Mesendoderm (in vitro differentiated cells): Measurements from ENCODE around the gene ZNF658.
A peak's percentile ranks its signal among the peaks of the same experiment; 100 is the strongest.
"Not testable (repeated sequence)": the region's sequence is repeated elsewhere in the genome, so short reads cannot be mapped to it uniquely, and the experiment has no call there.

Experiments used
- DNase-seq: peaks from one replicate; pipeline ENCODE4 v3.0.0; 2013
- H2AK5ac ChIP-seq: 2 replicates; pipeline ENCODE4 v1.6.1; 2013; ENCODE audit warnings: low read length, inconsistent platforms
- H2BK120ac ChIP-seq: 2 replicates; pipeline ENCODE4 v1.6.1; 2013; ENCODE audit warnings: low read depth, mild to moderate bottlenecking, low read length, moderate library complexity, mixed read lengths
- H2BK15ac ChIP-seq: replicated peaks from 2 replicates; pipeline ENCODE4 v1.6.1; 2013; ENCODE audit warnings: low read depth, mild to moderate bottlenecking, moderate library complexity
- H2BK5ac ChIP-seq: 2 replicates; pipeline ENCODE4 v1.6.1; 2013; ENCODE audit warnings: low read length, inconsistent platforms
- H3K18ac ChIP-seq: 2 replicates; pipeline ENCODE4 v1.6.1; 2013; ENCODE audit warnings: mild to moderate bottlenecking, low read length, mixed read lengths
- H3K23ac ChIP-seq: one replicate; pipeline ENCODE4 v1.6.1; 2013; ENCODE audit warnings: low read length
- H3K27ac ChIP-seq: 2 replicates; pipeline ENCODE4 v1.5.1; 2013; ENCODE audit warnings: low read depth, mild to moderate bottlenecking, inconsistent platforms, low read length, moderate library complexity
- H3K27me3 ChIP-seq: 2 replicates; pipeline ENCODE4 v1.6.1; 2013; ENCODE audit warnings: low read length, control low read depth, mild to moderate bottlenecking, inconsistent platforms; ENCODE audit not compliant: insufficient read depth, poor library complexity
- H3K36me3 ChIP-seq: 2 replicates; pipeline ENCODE4 v1.6.1; 2013; ENCODE audit warnings: low read length, inconsistent platforms; ENCODE audit not compliant: control insufficient read depth, insufficient read depth
- H3K4ac ChIP-seq: one replicate; pipeline ENCODE4 v1.6.1; 2013; ENCODE audit warnings: low read depth, mild to moderate bottlenecking, low read length, moderate library complexity
- H3K4me1 ChIP-seq: 2 replicates; pipeline ENCODE4 v1.6.1; 2013; ENCODE audit warnings: low read depth, low read length, inconsistent platforms; ENCODE audit not compliant: control insufficient read depth
- H3K4me2 ChIP-seq: 2 replicates; pipeline ENCODE4 v1.6.1; 2013; ENCODE audit warnings: low read length
- H3K4me3 ChIP-seq: 2 replicates; pipeline ENCODE4 v1.5.1; 2013; ENCODE audit warnings: mild to moderate bottlenecking, low read length
- H3K56ac ChIP-seq: one replicate; pipeline ENCODE4 v1.6.1; 2013; ENCODE audit warnings: low read length
- H3K79me1 ChIP-seq: 2 replicates; pipeline ENCODE4 v1.6.1; 2013; ENCODE audit warnings: low read length, inconsistent platforms
- H3K79me2 ChIP-seq: 2 replicates; pipeline ENCODE4 v1.6.1; 2013; ENCODE audit warnings: mild to moderate bottlenecking, low read length; ENCODE audit not compliant: control insufficient read depth, insufficient read depth
- H3K9ac ChIP-seq: 2 replicates; pipeline ENCODE4 v1.6.1; 2013; ENCODE audit warnings: low read length, inconsistent platforms
- H4K5ac ChIP-seq: one replicate; pipeline ENCODE4 v1.6.1; 2013; ENCODE audit warnings: low read length
- H4K8ac ChIP-seq: one replicate; pipeline ENCODE4 v1.6.1; 2013; ENCODE audit warnings: low read depth, mild to moderate bottlenecking, control low read depth, low read length, moderate library complexity
- whole genome bisulfite sequencing: extraction: QIAGEN DNeasy Blood & Tissue Kit; methylation state at CpG from one replicate; pipeline ENCODE4 v1.1.7; 2013; ENCODE audit warnings: low lambda C conversion rate, missing lambda C conversion rate; ENCODE audit not compliant: insufficient coverage; ENCODE audit errors: extremely low coverage; 5-methylcytosine and 5-hydroxymethylcytosine counted together

Gene ZNF658

DNA sequence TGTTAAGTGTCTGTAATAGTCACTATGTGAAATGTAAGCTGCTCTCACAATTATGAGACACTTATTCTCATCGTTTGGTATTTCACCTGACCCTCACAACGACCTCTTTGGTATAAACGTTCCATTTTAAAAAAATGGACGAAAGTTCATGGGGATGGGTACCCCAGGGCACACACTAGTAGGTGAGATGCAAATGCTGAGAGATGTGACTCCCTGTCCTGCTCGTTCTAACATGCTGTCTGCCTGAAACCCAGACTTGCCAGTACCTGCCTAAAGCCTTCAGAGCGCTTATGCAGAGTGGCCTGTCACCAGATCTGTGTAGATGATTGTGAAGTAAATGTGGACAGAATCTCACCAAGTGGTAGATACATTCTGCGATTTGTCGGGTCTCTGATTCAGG lies 616 bp downstream of the ZNF658 start:
- not testable (repeated sequence) for H2AK5ac ChIP-seq, H3K36me3 ChIP-seq, H3K4me1 ChIP-seq, H4K8ac ChIP-seq, H3K4me3 ChIP-seq, H3K79me2 ChIP-seq, H2BK120ac ChIP-seq, H4K5ac ChIP-seq, H3K4me2 ChIP-seq, H3K27ac ChIP-seq, H2BK5ac ChIP-seq, H3K23ac ChIP-seq, H3K4ac ChIP-seq, H3K79me1 ChIP-seq, H3K27me3 ChIP-seq, DNase-seq, H3K18ac ChIP-seq, H2BK15ac ChIP-seq
- no CpG with 5 or more reads among the region's 8 CpGs for WGBS
- peak overlapping the region; percentile 30 for H3K9ac ChIP-seq
- peak overlapping the region; percentile 64 for H3K56ac ChIP-seq

DNA sequence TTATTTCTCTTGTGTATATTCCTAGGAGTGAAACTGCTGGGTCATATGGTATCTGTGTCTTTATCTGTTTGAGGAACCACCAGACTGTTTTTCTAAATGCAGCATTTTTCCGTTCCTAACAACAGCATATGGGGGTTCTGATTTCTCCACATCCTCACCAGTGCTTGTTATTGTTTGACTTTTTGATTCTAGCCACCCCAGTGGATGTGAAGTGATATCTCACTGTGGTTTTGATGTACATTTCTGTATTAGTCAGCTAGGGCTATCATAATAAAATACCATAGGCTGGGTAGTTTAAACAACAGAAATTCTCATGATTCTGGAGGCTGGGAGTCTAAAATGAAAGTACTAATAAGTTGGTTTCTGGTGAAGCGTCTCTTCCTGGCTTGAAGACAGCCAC lies 9.0 kb downstream of the ZNF658 start:
- not testable (repeated sequence) for H3K18ac ChIP-seq, DNase-seq, H4K8ac ChIP-seq, H3K56ac ChIP-seq, H3K79me2 ChIP-seq, H3K4me3 ChIP-seq, H3K4me2 ChIP-seq, H3K36me3 ChIP-seq, H2BK15ac ChIP-seq, H4K5ac ChIP-seq, H3K27me3 ChIP-seq, H2BK120ac ChIP-seq, H3K4me1 ChIP-seq, H3K79me1 ChIP-seq, H3K23ac ChIP-seq, H2BK5ac ChIP-seq, H3K9ac ChIP-seq, H2AK5ac ChIP-seq, H3K27ac ChIP-seq, H3K4ac ChIP-seq
- no CpG with 5 or more reads among the region's 2 CpGs for WGBS

DNA sequence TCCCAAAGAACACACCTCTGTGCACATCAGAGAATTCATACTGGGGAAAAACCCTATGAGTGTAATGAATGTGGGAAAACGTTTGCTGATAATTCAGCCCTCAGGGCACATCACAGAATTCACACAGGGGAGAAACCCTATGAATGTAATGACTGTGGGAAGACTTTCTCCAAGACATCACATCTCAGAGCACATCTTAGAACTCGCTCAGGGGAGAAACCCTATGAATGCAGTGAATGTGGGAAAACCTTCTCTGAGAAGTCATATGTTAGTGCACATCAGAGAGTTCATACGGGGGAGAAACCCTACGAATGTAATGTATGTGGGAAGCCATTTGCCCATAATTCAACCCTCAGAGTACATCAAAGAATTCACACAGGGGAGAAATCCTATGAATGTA lies 19.5 kb downstream of the ZNF658 start:
- not testable (repeated sequence) for H3K4me3 ChIP-seq, H3K79me1 ChIP-seq, H3K4me1 ChIP-seq, H3K9ac ChIP-seq, H2AK5ac ChIP-seq, H3K23ac ChIP-seq, DNase-seq, H3K27ac ChIP-seq, H3K4me2 ChIP-seq, H3K4ac ChIP-seq, H2BK5ac ChIP-seq, H2BK120ac ChIP-seq, H3K18ac ChIP-seq, H4K8ac ChIP-seq, H3K79me2 ChIP-seq, H3K36me3 ChIP-seq, H4K5ac ChIP-seq, H2BK15ac ChIP-seq, H3K27me3 ChIP-seq, H3K56ac ChIP-seq
- WGBS, result no CpG with 5 or more reads among the region's 4 CpGs

DNA sequence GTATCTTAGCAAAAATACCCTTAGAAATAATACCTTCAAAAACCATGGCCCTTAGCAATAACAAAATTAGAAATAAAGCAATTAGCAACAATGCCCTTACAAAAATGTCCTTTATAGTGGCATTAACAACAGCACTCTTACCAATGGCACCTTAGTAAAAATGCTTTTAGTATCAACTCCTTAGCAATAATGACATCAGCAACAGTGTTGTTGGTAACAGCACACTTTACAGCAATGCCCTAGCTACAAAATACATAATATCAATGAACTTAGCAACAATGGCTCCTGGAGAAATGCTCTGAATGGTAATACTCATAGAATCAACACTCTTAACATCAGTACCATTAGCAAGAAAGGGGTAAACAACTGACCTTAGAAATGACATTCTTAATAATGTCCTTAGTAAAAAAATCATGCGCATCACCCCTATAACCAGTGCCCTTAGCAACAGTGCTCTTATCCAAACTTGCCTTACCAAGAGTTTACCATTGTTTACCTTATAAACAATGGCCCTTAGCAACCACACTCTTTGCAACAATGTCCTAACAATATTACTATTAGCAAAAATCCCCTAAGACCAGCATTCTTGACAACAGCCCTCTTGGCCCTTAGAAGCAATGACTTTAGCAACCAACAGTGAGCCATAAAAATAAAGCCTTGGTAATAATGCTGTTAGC lies 35.8 kb downstream of the ZNF658 start:
- H3K9ac ChIP-seq, H3K79me1 ChIP-seq, H3K56ac ChIP-seq, H2BK120ac ChIP-seq, H4K8ac ChIP-seq, H3K27ac ChIP-seq, H3K18ac ChIP-seq, H4K5ac ChIP-seq, H2AK5ac ChIP-seq, DNase-seq, H3K36me3 ChIP-seq, H3K4me2 ChIP-seq, H3K23ac ChIP-seq, H2BK15ac ChIP-seq, H3K4me1 ChIP-seq, H2BK5ac ChIP-seq, H3K27me3 ChIP-seq, H3K4ac ChIP-seq, H3K4me3 ChIP-seq, H3K79me2 ChIP-seq: not testable (repeated sequence)
- WGBS, result no CpG with 5 or more reads among the region's 1 CpG

DNA sequence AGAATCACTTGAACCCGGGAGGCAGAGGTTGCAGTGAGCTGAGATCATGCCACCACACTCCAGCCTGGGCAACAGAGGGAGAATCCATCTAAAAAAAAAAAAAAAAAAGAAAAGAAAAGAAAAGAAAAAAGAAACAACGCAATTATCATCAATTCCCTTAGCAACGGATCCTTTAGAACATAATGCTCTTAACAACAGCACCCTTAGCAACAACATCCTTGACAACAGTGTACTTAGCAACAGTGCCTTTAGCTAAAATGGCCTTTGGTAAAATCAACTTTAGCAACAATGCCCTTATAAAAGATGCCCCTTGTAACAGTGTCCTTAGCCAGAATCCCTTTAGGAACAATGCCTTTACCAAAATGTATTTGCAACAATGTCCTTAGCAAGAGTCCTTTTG lies 37.1 kb downstream of the ZNF658 start:
- H3K4me1 ChIP-seq, H2AK5ac ChIP-seq, H3K23ac ChIP-seq, H2BK15ac ChIP-seq, H3K4me2 ChIP-seq, H3K56ac ChIP-seq, H4K5ac ChIP-seq, DNase-seq, H3K27ac ChIP-seq, H3K79me2 ChIP-seq, H3K18ac ChIP-seq, H3K9ac ChIP-seq, H2BK120ac ChIP-seq, H3K4me3 ChIP-seq, H3K36me3 ChIP-seq, H2BK5ac ChIP-seq, H3K27me3 ChIP-seq, H4K8ac ChIP-seq, H3K79me1 ChIP-seq, H3K4ac ChIP-seq: not testable (repeated sequence)
- no CpG with 5 or more reads among the region's 3 CpGs for WGBS

DNA sequence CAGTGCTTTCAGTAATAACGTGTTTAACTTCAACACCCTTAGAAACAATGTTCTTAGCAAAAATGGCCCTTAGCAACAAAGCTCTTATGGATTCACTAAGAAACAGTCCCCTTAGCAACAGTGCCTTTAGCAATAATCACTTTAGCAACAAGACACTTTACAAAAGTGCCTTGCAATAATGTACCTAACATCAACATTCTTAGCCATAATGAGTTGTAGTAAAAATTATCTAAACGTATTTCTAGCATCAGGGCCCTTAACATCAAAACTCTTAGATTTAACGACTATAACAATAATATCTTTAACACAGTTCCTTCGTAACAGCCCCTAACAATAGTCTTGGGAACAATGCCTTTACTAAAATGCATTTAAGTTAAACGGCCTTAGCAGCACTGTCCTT lies 37.8 kb downstream of the ZNF658 start:
- not testable (repeated sequence) for H3K79me2 ChIP-seq, H3K4me3 ChIP-seq, H4K8ac ChIP-seq, H3K27ac ChIP-seq, H3K18ac ChIP-seq, H4K5ac ChIP-seq, H3K23ac ChIP-seq, H3K79me1 ChIP-seq, H3K27me3 ChIP-seq, H2BK15ac ChIP-seq, H3K4me2 ChIP-seq, H3K56ac ChIP-seq, H3K4ac ChIP-seq, H2BK5ac ChIP-seq, H3K4me1 ChIP-seq, H2AK5ac ChIP-seq, H3K9ac ChIP-seq, H2BK120ac ChIP-seq, H3K36me3 ChIP-seq
- no CpG with 5 or more reads among the region's 5 CpGs for WGBS
- peak; percentile 0 for DNase-seq
